GM19455 (cell line): ENCODE measurements around the gene HAO2.
A peak's percentile ranks its signal among the peaks of the same experiment; 100 is the strongest.
"Not testable (repeated sequence)": the region's sequence is repeated elsewhere in the genome, so short reads cannot be mapped to it uniquely, and the experiment has no call there.

Experiments used
- ATAC-seq: cut with Tn5 transposase; IDR thresholded peaks from one replicate; pipeline ENCODE4 v1.9.1; 2021; ENCODE audit not compliant: unreplicated experiment

HAO2 gene

GRCh38 chr1:119368554-119368953 is at the start of gene HAO2:
Gene HAO2 (plus strand): TSS chr1:119368785. CDS start chr1:119381086, 12,301 bp downstream.
- no peak for ATAC-seq

GRCh38 chr1:119320100-119320499 is 48.5 kb upstream of the HAO2 start:
- ATAC-seq = no peak

- ATAC-seq = no peak
Measured at GRCh38 chr1:119321666-119322419, 46.7 kb upstream of the HAO2 start.

GRCh38 chr1:119323216-119323982 is 45.2 kb upstream of the HAO2 start:
- peak; percentile 85 for ATAC-seq

GRCh38 chr1:119324198-119324597 is 44.4 kb upstream of the HAO2 start:
- ATAC-seq = no peak

GRCh38 chr1:119326251-119326650 is 42.3 kb upstream of the HAO2 start:
- no peak for ATAC-seq

- no peak for ATAC-seq
Measured at GRCh38 chr1:119327094-119327449, 41.5 kb upstream of the HAO2 start.

- no peak for ATAC-seq
Measured at GRCh38 chr1:119327450-119328155, 41.0 kb upstream of the HAO2 start.

- no peak for ATAC-seq
Measured at GRCh38 chr1:119329541-119330461, 38.8 kb upstream of the HAO2 start.

- no peak for ATAC-seq
Measured at GRCh38 chr1:119330466-119331189, 38.0 kb upstream of the HAO2 start.

- no peak for ATAC-seq
Measured at GRCh38 chr1:119331190-119331515, 37.4 kb upstream of the HAO2 start.

GRCh38 chr1:119331915-119332314 is 36.7 kb upstream of the HAO2 start:
- ATAC-seq = no peak

GRCh38 chr1:119332622-119333021 is 36.0 kb upstream of the HAO2 start:
- no peak for ATAC-seq

- no peak for ATAC-seq
Measured at GRCh38 chr1:119333163-119333896, 35.3 kb upstream of the HAO2 start.

- ATAC-seq = not testable (repeated sequence)
Measured at GRCh38 chr1:119333897-119334250, 34.7 kb upstream of the HAO2 start.

- ATAC-seq = no peak
Measured at GRCh38 chr1:119336848-119337247, 31.7 kb upstream of the HAO2 start.

- ATAC-seq = no peak
Measured at GRCh38 chr1:119338004-119338403, 30.6 kb upstream of the HAO2 start.

- no peak for ATAC-seq
Measured at GRCh38 chr1:119338757-119339156, 29.8 kb upstream of the HAO2 start.

GRCh38 chr1:119340861-119341261 is 27.7 kb upstream of the HAO2 start:
- ATAC-seq = no peak
